ENCODE measurements around the gene FBXL15. TPM values are rescaled to one million over a fixed set of nuclear protein-coding genes. Genes with fewer than 3 reads are reported as not detected.
A peak's percentile ranks its signal among the peaks of the same experiment; 100 is the strongest.

Gene FBXL15
- total and polyA plus RNA-seq, 2 experiments from 2014 or later, result 17.7 to 23.1 TPM

- TF ChIP-seq EZH2phosphoT487 (IDR thresholded peaks at IDR 0.05; ENCODE audit: insufficient read depth, low read depth), result no peak
- Histone ChIP-seq H3K4me3 (peak overlapping the region; percentile 87), H3F3A (ENCODE audit: insufficient read depth) (0 out of 2 replicates have a peak, but pooled peaks cover 7% of the 10 kb centered on the region), H2AFZ (peak overlapping the region; percentile 95), H3K9me3 (ENCODE audit: low read depth) (no peaks in the 10 kb centered on the region), H3K36me3 (ENCODE audit: low read depth) (no peaks in the 10 kb centered on the region), H3K9me2 (ENCODE audit: insufficient read depth) (no peaks in the 10 kb centered on the region), H3K27me3 (replicated peaks; ENCODE audit: insufficient read depth) (no peaks in the 10 kb centered on the region), H3K4me1 (ENCODE audit: insufficient read depth) (peaks cover 11% of the 10 kb centered on the region; the same call in 1 of the 2 replicates), H4K20me1 (ENCODE audit: insufficient read depth) (no peaks in the 10 kb centered on the region), H3K27ac (peak overlapping the region; percentile 87), H3K9ac (peak overlapping the region; percentile 88), H3K4me2 (ENCODE audit: unreplicated experiment) (peak overlapping the region; percentile 99), H3K79me2 (ENCODE audit: insufficient read depth) (peaks cover 14% of the 10 kb centered on the region)
- in situ Hi-C loops (cut with MboI), result no loop called here
- DNase-seq, result peak; percentile 96
- 1% methylated on average over 35 to 60 of the region's 71 CpGs for whole genome bisulfite sequencing, 2 experiments (ENCODE audit: low coverage in 1 of 2, low lambda C conversion rate in 2 of 2, missing lambda C conversion rate in 2 of 2)
These were observed 26.4 kb upstream of the FBXL15 start for GRCh38 chr10:102394079-102394800.

GRCh38 chr10:102394801-102395399 is 25.7 kb upstream of the FBXL15 start:
- peak; percentile 64 for DNase-seq
- Histone ChIP-seq H3K4me2 (ENCODE audit: unreplicated experiment) (peak overlapping the region; percentile 99), H4K20me1 (ENCODE audit: insufficient read depth) (no peaks in the 10 kb centered on the region), H3K9ac (peak overlapping the region; percentile 88), H3K9me3 (ENCODE audit: low read depth) (no peaks in the 10 kb centered on the region), H3K79me2 (ENCODE audit: insufficient read depth) (peaks cover 14% of the 10 kb centered on the region), H3K9me2 (ENCODE audit: insufficient read depth) (no peaks in the 10 kb centered on the region), H3K27me3 (replicated peaks; ENCODE audit: insufficient read depth) (no peaks in the 10 kb centered on the region), H3K36me3 (ENCODE audit: low read depth) (no peaks in the 10 kb centered on the region), H3K27ac (peak overlapping the region; percentile 87), H2AFZ (peak overlapping the region; percentile 95), H3K4me1 (ENCODE audit: insufficient read depth) (peaks cover 14% of the 10 kb centered on the region; the same call in 1 of the 2 replicates), H3K4me3 (peak overlapping the region; percentile 87), H3F3A (ENCODE audit: insufficient read depth) (0 out of 2 replicates have a peak, but pooled peaks cover 7% of the 10 kb centered on the region)
- in situ Hi-C loops (cut with MboI), result no loop called here
- WGBS, 2 experiments (ENCODE audit: low coverage in 1 of 2, low lambda C conversion rate in 2 of 2, missing lambda C conversion rate in 2 of 2), result 2% methylated on average over 29 to 30 of the region's 35 CpGs
- TF ChIP-seq EZH2 (IDR thresholded peaks at IDR 0.05; ENCODE audit: insufficient read depth, poor library complexity, severe bottlenecking), result no peak
- TF ChIP-seq EZH2phosphoT487 (IDR thresholded peaks at IDR 0.05; ENCODE audit: insufficient read depth, low read depth), result no peak

- no peaks in the 10 kb centered on the region for H4K20me1 ChIP-seq (ENCODE audit: insufficient read depth)
- peak; percentile 92 for DNase-seq
- peaks cover 14% of the 10 kb centered on the region; the same call in 1 of the 2 replicates for H3K4me1 ChIP-seq (ENCODE audit: insufficient read depth)
- H2AFZ ChIP-seq, result peak within 1 kb of the TSS; percentile 95
- H3K4me2 ChIP-seq (ENCODE audit: unreplicated experiment), result peak within 1 kb of the TSS; percentile 99
- H3F3A ChIP-seq (ENCODE audit: insufficient read depth), result 0 out of 2 replicates have a peak, but pooled peaks cover 7% of the 10 kb centered on the region
- no peaks in the 10 kb centered on the region for H3K27me3 ChIP-seq (replicated peaks; ENCODE audit: insufficient read depth)
- peaks cover 14% of the 10 kb centered on the region for H3K79me2 ChIP-seq (ENCODE audit: insufficient read depth)
- peak within 1 kb of the TSS; percentile 87 for H3K27ac ChIP-seq
- peak within 1 kb of the TSS; percentile 88 for H3K9ac ChIP-seq
- TF ChIP-seq EZH2 (IDR thresholded peaks at IDR 0.05; ENCODE audit: insufficient read depth, poor library complexity, severe bottlenecking) (no peak), EZH2phosphoT487 (IDR thresholded peaks at IDR 0.05; ENCODE audit: insufficient read depth, low read depth) (no peak)
- in situ Hi-C loops (cut with MboI), result no loop called here
- no peaks in the 10 kb centered on the region for H3K9me3 ChIP-seq (ENCODE audit: low read depth)
- H3K4me3 ChIP-seq, result peak within 1 kb of the TSS; percentile 87
- no peaks in the 10 kb centered on the region for H3K36me3 ChIP-seq (ENCODE audit: low read depth)
- H3K9me2 ChIP-seq (ENCODE audit: insufficient read depth), result no peaks in the 10 kb centered on the region
- 0 to 1% methylated on average over 24 to 41 of the region's 42 CpGs for WGBS, 2 experiments (ENCODE audit: low coverage in 1 of 2, low lambda C conversion rate in 2 of 2, missing lambda C conversion rate in 2 of 2)
These were observed 25.0 kb upstream of the FBXL15 start, which contains the start of gene NFKB2 for GRCh38 chr10:102395400-102396316. Gene NFKB2, plus strand, starts transcription at chr10:102395705. Its CDS starts 255 bp downstream, at chr10:102395960.

GRCh38 chr10:102396317-102396650 is 24.4 kb upstream of the FBXL15 start:
- no peaks in the 10 kb centered on the region for H3K27me3 ChIP-seq (replicated peaks; ENCODE audit: insufficient read depth)
- in situ Hi-C loops (cut with MboI), result no loop called here
- H3F3A ChIP-seq (ENCODE audit: insufficient read depth), result 0 out of 2 replicates have a peak, but pooled peaks cover 7% of the 10 kb centered on the region
- peak overlapping the region; percentile 86 for H3K4me2 ChIP-seq (ENCODE audit: unreplicated experiment)
- no peak for TF ChIP-seq EZH2 (IDR thresholded peaks at IDR 0.05; ENCODE audit: insufficient read depth, poor library complexity, severe bottlenecking)
- no peak for TF ChIP-seq EZH2phosphoT487 (IDR thresholded peaks at IDR 0.05; ENCODE audit: insufficient read depth, low read depth)
- H3K9me3 ChIP-seq (ENCODE audit: low read depth), result no peaks in the 10 kb centered on the region
- peaks cover 14% of the 10 kb centered on the region; the same call in 1 of the 2 replicates for H3K4me1 ChIP-seq (ENCODE audit: insufficient read depth)
- DNase-seq, result no peak
- H2AFZ ChIP-seq, result no peak overlapping the region
- peak overlapping the region; percentile 88 for H3K9ac ChIP-seq
- peaks cover 14% of the 10 kb centered on the region for H3K79me2 ChIP-seq (ENCODE audit: insufficient read depth)
- WGBS, 2 experiments (ENCODE audit: low coverage in 1 of 2, low lambda C conversion rate in 2 of 2, missing lambda C conversion rate in 2 of 2), result 75 to 76% methylated on average over 4 of the region's 4 CpGs
- no peaks in the 10 kb centered on the region for H3K36me3 ChIP-seq (ENCODE audit: low read depth)
- peak overlapping the region; percentile 87; the same call in 1 of the 2 replicates for H3K27ac ChIP-seq
- H3K4me3 ChIP-seq, result peak overlapping the region; percentile 87
- no peaks in the 10 kb centered on the region for H3K9me2 ChIP-seq (ENCODE audit: insufficient read depth)
- H4K20me1 ChIP-seq (ENCODE audit: insufficient read depth), result no peaks in the 10 kb centered on the region
